Right renal cortex interstitium (tissue), 3 donors: ENCODE results near the gene ABCC12. TPM values are rescaled to one million over a fixed set of nuclear protein-coding genes. Genes with fewer than 3 reads are reported as not detected.
"Not testable (repeated sequence)": the region's sequence is repeated elsewhere in the genome, so short reads cannot be mapped to it uniquely, and the experiment has no call there.

Experiments used
- DNase-seq, 3 donors: peaks; one replicate each; pipeline ENCODE4 v3.0.0-alpha.2; 2013; ENCODE audit warnings: low read depth in 3 of 3, low spot score in 2 of 3
- polyA plus RNA-seq, 3 donors: library from polyadenylated mRNA; unstranded; fragments of 120-200 nt; gene quantifications; one replicate each; pipeline ENCODE4 v1.2.1, GENCODE V29; 2013; ENCODE audit not compliant: insufficient read length in 3 of 3

ABCC12 gene
- polyA plus RNA-seq, 3 donors = not detected

DNA sequence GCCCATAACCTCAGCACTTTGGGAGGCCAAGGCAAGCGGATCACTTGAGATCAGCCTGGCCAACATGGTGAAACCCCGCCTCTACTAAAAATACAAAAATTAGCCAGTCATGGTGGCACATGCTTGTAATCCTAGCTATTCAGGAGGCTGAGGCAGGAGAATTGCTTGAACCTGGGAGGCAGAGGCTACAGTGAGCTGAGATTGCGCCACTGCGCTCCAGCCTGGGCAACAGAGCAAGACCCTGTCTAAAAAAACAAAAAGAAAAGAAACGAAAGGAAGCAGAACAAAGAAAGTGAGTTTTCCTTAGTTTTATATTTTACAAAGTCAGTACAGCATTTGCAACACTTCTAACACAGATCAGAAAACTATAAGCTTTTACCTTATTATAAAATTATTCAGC, 10.8 kb upstream of the ABCC12 start:
- DNase-seq = not testable (repeated sequence)

- DNase-seq = no peak
Observed at GRCh38 chr16:48165961-48166578, 10.3 kb upstream of the ABCC12 start.

DNA sequence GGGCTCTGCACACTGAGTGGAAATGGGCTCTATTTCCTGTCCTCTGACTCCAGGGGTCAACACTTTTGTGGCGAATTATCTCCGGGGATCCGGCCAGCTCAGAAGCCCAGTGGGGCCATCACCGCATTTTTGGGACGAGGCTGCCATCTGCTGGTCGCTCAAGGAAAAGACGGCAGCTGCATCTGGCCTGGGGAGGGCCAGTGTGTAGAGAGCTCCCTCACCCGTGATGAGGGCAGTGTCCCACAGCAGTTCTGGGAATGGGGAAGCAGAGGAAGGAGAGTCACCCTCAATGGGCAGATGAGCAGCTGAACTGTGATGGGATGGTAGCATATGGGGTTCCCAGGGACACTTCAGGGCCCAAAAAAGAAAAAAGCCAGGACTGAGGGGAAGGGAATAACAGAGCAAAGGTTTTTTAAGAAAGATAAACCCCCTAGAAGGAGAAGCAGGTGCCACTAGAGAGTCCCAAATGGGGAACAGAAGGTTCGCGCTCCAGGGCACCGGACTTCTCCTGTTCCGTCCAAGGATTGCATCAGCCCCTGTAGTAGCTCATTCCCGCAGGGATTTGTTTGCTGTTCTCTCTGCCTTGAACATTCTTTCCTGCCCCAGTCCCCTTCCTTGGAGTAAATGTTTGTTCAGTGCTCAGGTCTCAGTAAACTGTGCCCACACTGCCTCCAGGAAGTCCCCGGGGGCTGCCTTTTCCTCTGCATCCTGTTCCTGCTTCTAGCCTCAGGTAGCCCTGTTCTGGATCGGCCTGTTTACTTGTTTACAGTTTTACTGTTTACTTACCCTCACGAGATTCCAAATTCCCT, 9.3 kb upstream of the ABCC12 start:
- DNase-seq = peak; percentile 6 to 31 (median 30)

- DNase-seq = no peak
Observed at GRCh38 chr16:48162839-48163410, 7.1 kb upstream of the ABCC12 start.

DNA sequence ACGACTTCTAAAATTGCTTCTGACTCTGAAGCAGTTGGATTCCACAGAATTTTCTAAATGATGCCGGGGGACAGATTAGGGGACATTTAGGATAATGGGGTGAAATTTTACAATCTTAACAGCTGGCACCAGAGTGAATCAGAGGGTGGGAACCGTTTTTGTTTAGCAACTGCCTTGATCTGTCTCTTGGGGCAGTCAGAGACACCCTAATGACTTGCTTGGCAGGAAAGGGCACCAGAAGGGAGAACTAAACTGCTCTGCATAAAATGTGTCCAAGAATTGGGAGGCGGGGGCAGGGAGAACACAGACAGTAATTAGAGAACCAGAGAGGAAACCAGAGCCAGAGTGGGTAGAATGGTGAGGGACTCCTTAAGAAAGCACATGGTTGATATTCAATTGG, 6.1 kb upstream of the ABCC12 start:
- no peak for DNase-seq

DNA sequence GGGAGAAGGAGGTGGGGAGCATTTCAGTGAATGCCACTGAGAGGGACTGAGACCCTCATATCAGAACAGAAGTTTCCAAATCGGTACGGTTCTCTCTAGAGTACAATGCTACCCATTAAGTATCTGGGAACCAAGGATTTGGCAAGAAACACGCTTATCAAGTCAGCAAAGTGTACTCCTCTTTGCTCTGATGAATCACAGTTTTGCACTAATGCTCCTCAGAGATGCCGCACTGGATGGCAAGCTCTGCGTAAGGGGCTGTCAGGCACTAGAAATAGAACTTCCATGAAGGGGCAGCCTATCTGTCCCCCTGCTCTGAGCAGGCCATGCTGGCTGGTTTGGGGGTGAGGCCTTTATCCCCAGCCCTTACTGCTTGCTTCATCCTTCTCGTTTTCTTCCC, 4.8 kb upstream of the ABCC12 start:
- DNase-seq = no peak

GRCh38 chr16:48158296-48158695, 2.5 kb upstream of the ABCC12 start:
- DNase-seq = no peak

DNA sequence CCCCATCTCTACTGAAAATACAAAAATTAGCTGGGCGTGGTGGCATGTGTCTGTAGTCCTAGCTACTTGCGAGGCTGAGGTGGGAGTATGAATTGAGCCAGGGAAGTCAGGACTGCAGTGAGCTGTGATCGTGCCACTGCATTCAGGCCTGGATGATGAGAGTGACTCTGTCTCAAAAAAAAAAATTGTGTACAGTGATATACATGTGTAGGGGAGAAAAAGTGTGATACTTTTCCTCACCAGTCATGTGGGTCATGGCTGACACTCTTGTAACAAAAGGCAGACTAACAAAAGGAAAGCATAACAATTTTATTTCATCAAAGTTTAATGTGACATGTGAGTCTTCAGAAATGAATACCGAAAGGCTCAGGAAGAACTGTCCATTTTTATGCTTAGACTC, 2.0 kb upstream of the ABCC12 start:
- no peak for DNase-seq

DNA sequence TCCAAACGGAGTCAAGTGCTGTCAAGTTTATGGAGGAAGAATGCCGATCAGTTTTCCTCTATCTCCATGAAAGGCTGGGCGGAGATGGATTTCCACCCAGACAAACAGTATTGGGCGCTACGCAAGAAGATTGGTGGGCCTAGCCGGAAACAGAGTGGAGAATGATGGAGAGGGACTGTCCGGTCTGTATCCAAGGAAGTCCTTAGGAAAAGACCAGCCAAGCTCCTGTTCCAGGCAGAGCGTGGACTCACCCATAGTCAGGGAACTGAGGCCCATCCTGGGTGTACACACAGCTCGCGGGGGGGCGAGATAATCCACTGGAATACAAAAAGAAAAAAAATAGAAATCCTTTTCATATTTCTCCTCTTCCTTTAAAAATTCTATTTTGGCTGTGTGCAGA, 1.5 kb upstream of the ABCC12 start:
- DNase-seq = no peak

- DNase-seq = peak; percentile 33 to 49 (median 42)
Observed at GRCh38 chr16:48156790-48157209, 1.0 kb upstream of the ABCC12 start.

- DNase-seq = no peak
Observed at GRCh38 chr16:48153774-48154173, 2.0 kb downstream of the ABCC12 start.

GRCh38 chr16:48152226-48152625, 3.6 kb downstream of the ABCC12 start:
- DNase-seq = no peak

GRCh38 chr16:48150707-48151106, 5.1 kb downstream of the ABCC12 start:
- no peak for DNase-seq

- no peak for DNase-seq
Observed at GRCh38 chr16:48146710-48147109, 9.1 kb downstream of the ABCC12 start.

DNA sequence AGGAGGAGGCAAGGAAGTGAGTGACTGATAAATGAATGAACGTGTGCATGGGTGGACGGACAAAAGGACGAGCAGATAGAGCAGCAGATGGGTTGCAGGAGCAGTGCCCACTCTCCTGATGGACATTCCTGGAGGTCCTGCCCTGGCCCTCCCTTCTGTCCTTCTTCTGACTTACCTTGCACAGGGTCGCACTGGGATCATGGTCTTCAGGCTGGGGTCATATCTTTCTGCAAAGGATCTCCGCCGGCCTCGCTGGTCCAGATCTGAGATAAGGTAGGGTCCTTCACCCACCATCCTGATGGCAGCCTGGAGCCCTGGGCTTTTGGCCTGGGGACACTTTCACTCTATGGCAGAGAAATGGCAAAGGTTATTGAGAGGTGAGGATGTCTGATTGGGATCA, 9.7 kb downstream of the ABCC12 start:
- DNase-seq = no peak

- no peak for DNase-seq
Observed at GRCh38 chr16:48143812-48144368, 11.9 kb downstream of the ABCC12 start.

GRCh38 chr16:48140821-48141220, 15.0 kb downstream of the ABCC12 start:
- DNase-seq = no peak

DNA sequence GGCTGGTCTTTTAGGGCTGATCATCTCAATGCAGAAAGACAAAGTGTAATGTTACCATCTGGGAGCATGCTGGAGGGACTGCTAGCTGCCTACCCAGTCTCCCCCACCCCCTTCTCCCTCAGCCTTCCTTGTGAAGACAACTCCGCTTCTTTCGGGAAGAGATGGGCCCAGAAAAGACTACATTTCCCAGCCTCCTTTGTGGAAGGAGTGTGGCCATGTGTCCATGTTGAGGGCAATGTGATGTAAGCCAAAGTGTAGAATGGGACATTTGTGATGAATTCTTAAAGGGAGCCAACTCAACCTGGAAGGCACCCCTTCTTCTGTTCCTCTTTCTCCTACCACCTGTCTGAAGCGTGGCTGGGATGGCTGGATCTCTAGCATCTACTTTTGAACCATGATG, 16.3 kb downstream of the ABCC12 start:
- no peak for DNase-seq

GRCh38 chr16:48138543-48138942, 17.2 kb downstream of the ABCC12 start:
- DNase-seq = no peak

- no peak for DNase-seq
Observed at GRCh38 chr16:48137822-48138221, 18.0 kb downstream of the ABCC12 start.

- no peak for DNase-seq
Observed at GRCh38 chr16:48136547-48137360, 19.0 kb downstream of the ABCC12 start.
